Activated T-cell treated with anti-CD3 and anti-CD28 coated beads, Interleukin-2, amount 50 U/mL, for 48 hours (primary cell): ENCODE measurements around the gene CGB7.

Experiments used
- DNase-seq, 2 experiments: peaks; one replicate each; pipeline ENCODE4 v3.0.0-alpha.2; 2020

Gene CGB7

DNA sequence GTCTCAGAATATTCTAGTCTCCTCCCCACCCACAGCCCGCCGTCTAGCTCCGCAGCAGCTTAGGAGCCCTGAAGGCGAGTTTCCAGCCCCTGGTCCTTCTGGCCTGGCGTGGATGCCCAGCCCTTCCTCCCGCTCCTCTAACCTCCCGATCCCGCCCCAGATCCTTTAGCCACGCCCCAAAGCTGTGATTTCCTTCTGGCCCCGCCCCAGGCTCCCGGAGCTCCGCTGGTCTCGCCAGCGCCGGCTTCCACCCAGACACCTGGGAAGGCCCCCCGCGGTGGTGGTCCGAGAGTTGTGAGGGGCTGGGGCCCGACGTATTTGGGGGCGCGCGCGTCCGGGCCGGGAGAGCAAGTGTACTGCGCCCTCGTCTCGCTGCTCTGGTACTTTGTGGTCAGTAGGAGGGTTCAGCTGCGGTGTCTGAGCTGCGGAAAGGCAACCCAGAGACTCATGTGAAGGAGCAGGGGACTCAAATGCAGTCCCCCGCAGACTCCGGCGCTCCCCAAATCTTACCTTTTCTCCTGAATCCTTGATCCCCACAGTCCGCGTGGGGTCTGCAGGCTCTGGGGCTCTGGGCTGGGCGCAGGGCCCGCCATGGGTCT, at the start of gene CGB7:
CGB7 (minus strand) TSS at position 114 of the 599 bp plus-strand sequence. CDS start 2,374 bp downstream, outside the sequence.
- peak; percentile 62 to 71 for DNase-seq

- DNase-seq, result peak; percentile 81 to 84
These were observed 49.1 kb upstream of the CGB7 start for GRCh38 chr19:49106648-49107135.

- DNase-seq, result no peak
These were observed 46.8 kb upstream of the CGB7 start for GRCh38 chr19:49104229-49104864.

GRCh38 chr19:49103331-49104085, 46.0 kb upstream of the CGB7 start:
- no peak for DNase-seq

DNA sequence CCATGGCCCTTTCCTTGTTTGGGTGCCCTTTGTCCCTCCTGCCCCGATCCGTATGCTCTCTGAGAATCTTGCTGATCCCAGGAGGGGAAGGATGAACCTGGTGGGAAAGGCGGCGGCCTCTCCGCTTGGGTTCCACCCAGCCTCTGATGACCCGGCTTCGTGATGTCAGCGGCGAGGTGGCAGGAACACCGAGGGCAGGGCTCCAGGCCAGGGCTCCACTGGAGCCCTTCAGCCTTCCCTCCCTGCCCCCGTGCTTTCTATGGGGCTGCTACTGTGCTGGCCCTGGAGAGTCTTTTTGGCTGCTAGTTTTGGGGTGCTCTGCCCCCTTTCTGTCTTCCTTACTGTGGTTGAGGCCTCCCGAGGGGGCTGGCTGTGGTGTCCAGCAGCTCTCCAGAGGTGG, 44.8 kb upstream of the CGB7 start:
- DNase-seq, result no peak

DNA sequence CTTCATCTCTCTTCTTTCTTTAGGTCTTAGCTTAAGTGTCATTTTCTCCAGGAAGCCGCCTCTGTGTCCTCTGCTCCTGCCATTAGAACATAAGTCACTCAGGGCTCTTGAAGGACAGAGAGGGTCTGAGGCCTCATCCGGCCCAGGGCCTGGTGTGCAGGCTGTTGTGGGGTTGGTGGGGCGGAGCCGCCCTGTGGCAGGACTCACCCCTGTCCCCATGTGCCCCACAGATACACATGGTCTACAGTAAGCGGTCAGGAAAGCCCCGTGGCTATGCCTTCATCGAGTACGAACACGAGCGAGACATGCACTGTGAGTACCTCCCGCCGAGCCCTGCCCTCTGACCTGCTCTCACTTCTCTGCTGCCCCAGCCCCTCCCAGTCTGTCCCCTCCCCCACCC, 43.6 kb upstream of the CGB7 start:
- no peak for DNase-seq

DNA sequence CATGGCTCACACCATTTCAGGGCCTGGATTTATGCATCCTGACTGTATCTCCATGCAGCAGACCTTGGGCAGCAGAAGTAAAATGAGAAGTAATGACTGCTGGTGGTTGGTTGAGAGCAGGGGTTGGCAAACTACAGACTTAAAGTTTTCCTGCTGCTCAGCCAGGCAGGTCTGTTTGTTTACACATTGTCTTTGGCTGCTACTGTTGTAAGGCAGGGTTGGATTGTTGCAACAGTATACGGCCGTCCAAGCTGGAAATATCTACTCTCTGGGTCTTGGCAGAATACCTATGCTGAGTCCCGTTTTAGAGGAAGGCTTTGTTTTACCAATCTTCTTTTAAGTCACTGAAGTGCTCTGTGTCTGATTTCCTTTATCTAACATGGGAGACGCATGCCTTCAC, 41.2 kb upstream of the CGB7 start:
- DNase-seq, result no peak

- DNase-seq, result peak; percentile 81 to 84
These were observed 40.1 kb upstream of the CGB7 start for GRCh38 chr19:49097453-49098288.

GRCh38 chr19:49094505-49095482, 37.2 kb upstream of the CGB7 start:
- no peak for DNase-seq

GRCh38 chr19:49092686-49093085, 35.1 kb upstream of the CGB7 start:
- no peak for DNase-seq

DNA sequence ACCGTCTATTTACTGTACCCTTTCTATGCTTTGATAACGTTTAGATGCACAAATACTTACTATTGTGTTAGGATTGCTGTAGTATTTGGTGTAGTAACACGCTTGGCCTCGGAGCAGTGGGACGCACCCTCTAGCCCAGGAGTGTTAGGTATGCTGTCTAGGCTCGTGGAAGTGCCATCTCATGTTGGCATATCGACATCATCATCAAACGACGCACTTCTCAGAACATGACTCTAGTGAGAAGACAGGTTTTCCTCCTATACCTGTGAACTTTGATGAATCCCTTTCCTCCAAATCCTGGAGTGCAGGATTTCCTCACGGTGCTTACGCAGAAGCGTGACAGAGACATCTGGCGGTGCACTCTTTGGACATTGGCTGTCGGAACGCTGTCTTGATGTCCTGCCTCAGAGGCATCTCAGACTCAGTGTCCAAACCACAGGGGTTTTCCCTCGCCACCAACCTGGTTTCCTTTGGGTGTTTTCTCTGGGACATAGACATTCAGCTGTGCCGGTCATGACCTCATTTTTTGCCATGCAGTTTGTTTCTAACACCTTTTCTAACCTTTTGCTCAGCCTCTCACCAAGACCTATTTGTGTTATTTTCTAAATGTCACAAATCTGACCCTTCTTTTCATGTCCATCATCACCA, 34.0 kb upstream of the CGB7 start:
- no peak for DNase-seq

GRCh38 chr19:49086296-49086695, 28.7 kb upstream of the CGB7 start:
- no peak for DNase-seq

GRCh38 chr19:49085868-49086232, 28.3 kb upstream of the CGB7 start:
- no peak for DNase-seq

- DNase-seq, result peak; percentile 98 to 99
These were observed 27.7 kb upstream of the CGB7 start, which contains the start of gene SNRNP70 for GRCh38 chr19:49085020-49085867. Gene SNRNP70 (plus strand): TSS chr19:49085451. CDS start chr19:49086415, 964 bp downstream.

- no peak for DNase-seq
These were observed 26.9 kb upstream of the CGB7 start for GRCh38 chr19:49084206-49085019.

- no peak for DNase-seq
These were observed 23.7 kb upstream of the CGB7 start for GRCh38 chr19:49081273-49081672.

DNA sequence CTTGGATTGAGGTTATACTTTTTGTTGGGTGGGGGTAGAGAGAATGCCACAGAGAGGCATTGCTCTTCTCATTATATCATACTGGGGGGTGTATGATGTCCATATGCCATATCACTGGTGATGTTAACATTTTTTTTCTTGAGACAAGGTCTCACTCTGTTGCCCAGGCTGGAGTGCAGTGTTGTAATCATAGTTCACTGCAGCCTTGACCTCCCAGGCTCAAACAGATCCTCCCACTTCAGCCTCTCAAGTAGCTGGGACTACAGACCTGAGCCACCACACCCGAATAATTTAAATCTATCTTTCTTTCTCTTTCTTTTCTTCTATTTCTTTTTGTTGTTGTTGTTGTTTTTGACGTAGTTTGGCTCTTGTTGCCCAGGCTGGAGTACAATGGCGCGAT, 22.8 kb upstream of the CGB7 start:
- no peak for DNase-seq

- peak; percentile 48 to 52 for DNase-seq
These were observed 17.3 kb upstream of the CGB7 start for GRCh38 chr19:49074869-49075268.
